ENCODE results near the gene FBXL14.

GRCh38 chr12:1552911-1553491, 41.4 kb downstream of the FBXL14 start:
- TF ChIP-seq, protein P1, sequence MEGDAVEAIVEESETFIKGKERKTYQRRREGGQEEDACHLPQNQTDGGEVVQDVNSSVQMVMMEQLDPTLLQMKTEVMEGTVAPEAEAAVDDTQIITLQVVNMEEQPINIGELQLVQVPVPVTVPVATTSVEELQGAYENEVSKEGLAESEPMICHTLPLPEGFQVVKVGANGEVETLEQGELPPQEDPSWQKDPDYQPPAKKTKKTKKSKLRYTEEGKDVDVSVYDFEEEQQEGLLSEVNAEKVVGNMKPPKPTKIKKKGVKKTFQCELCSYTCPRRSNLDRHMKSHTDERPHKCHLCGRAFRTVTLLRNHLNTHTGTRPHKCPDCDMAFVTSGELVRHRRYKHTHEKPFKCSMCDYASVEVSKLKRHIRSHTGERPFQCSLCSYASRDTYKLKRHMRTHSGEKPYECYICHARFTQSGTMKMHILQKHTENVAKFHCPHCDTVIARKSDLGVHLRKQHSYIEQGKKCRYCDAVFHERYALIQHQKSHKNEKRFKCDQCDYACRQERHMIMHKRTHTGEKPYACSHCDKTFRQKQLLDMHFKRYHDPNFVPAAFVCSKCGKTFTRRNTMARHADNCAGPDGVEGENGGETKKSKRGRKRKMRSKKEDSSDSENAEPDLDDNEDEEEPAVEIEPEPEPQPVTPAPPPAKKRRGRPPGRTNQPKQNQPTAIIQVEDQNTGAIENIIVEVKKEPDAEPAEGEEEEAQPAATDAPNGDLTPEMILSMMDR (IDR thresholded peaks at IDR 0.05) = no peak
- no peak for TF ChIP-seq POLR2AphosphoS5 (IDR thresholded peaks at IDR 0.05)
- no peak for TF ChIP-seq POLR2A (IDR thresholded peaks at IDR 0.05)

All from prostate gland (tissue), 2 donors.